Upper lobe of left lung (tissue), 4 donors: ENCODE measurements around the gene SPSB4.

Experiments used
- CTCF ChIP-seq, 6 experiments: fragments of 450-650 bp in 4 of 6; fragments of 200-600 bp in 2 of 6; sonication (generic) in 2 of 6; IDR thresholded peaks; one replicate each; pipeline ENCODE4 v1.5.1; 2016 to 2019; ENCODE audit warnings: antibody characterized with exemption in 6 of 6
- POLR2A ChIP-seq, 4 donors: fragments of 450-650 bp; IDR thresholded peaks; one replicate each; pipeline ENCODE4 v1.5.1; 2016 to 2017; ENCODE audit warnings: antibody characterized with exemption in 4 of 4, mild to moderate bottlenecking in 2 of 4

DNA sequence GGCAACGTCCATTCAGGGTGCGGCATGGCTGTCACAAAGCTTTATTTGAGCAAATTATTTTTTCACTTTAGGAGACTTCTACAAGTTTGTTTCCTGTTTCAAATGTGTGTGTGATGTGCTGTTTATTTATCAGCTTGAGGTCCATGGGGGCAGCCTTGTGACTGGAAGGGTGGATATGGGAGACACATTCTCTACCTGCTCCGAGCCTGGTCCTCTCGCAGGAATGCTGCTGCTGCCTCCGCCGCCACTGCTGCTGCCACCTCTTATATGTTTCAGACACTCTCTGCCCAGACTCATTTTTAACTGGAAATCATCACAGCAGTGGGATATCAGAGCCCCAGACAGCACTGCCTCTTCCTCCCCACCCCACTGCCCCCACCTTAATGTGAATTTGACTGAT, 97.0 kb downstream of the SPSB4 start:
- TF ChIP-seq CTCF (IDR thresholded peaks at IDR 0.05) (no peak), POLR2A (IDR thresholded peaks at IDR 0.05) (no peak)
